Stomach (tissue), 9 donors: ENCODE results near the gene CFHR2. TPM values are rescaled to one million over a fixed set of nuclear protein-coding genes. Genes with fewer than 3 reads are reported as not detected.

Source experiments
- DNase-seq, 2 donors: peaks; one replicate each; pipeline versions ENCODE4 v3.0.0 to v3.0.0-alpha.2; 2013 to 2019
- H3K27ac ChIP-seq, 5 donors: fragments of 200-600 bp in 4 of 5; sonication (generic) in 4 of 5; one replicate each; pipeline ENCODE4 v1.5.1; 2013 to 2019; ENCODE audit warnings: mild to moderate bottlenecking in 1 of 5, moderate library complexity in 1 of 5
- H3K27me3 ChIP-seq, 3 donors: fragments of 200-600 bp; sonication (generic); one replicate each; pipeline ENCODE4 v1.5.1; 2017 to 2019; ENCODE audit warnings: mixed run types in 1 of 3
- H3K36me3 ChIP-seq, 4 donors: fragments of 200-600 bp; sonication (generic); 1 replicate in 3 of 4; 2 replicates in 1 of 4; pipeline ENCODE4 v1.5.1; 2016 to 2019
- H3K4me1 ChIP-seq, 4 donors: fragments of 200-600 bp; sonication (generic); one replicate each; pipeline ENCODE4 v1.5.1; 2016 to 2019
- H3K4me3 ChIP-seq, 4 donors: fragments of 200-600 bp; sonication (generic) in 3 of 4; one replicate each; pipeline ENCODE4 v1.5.1; 2016 to 2019; ENCODE audit warnings: mild to moderate bottlenecking in 1 of 4
- H3K9me3 ChIP-seq, 4 donors: fragments of 200-600 bp; sonication (generic); one replicate each; pipeline ENCODE4 v1.5.1; 2016 to 2019
- CTCF ChIP-seq, 7 experiments: fragments of 450-650 bp in 4 of 7; fragments of 200-600 bp in 3 of 7; sonication (generic) in 3 of 7; IDR thresholded peaks; one replicate each; pipeline ENCODE4 v1.5.1; 2016 to 2019; ENCODE audit warnings: antibody characterized with exemption in 7 of 7, control low read depth in 2 of 7, mild to moderate bottlenecking in 1 of 7
- EP300 ChIP-seq: sonication (generic); formaldehyde crosslinking; IDR thresholded peaks from one replicate; pipeline ENCODE4 v1.6.1; 2017; ENCODE audit warnings: antibody characterized with exemption
- POLR2A ChIP-seq, 4 donors: fragments of 450-650 bp; IDR thresholded peaks; one replicate each; pipeline ENCODE4 v1.6.1; 2016; ENCODE audit warnings: antibody characterized with exemption in 4 of 4, control low read depth in 2 of 4, mild to moderate bottlenecking in 1 of 4, moderate library complexity in 1 of 4
- POLR2AphosphoS5 ChIP-seq, 3 donors: sonication (generic); formaldehyde crosslinking; IDR thresholded peaks; one replicate each; pipeline ENCODE4 v1.6.1; 2016; ENCODE audit warnings: antibody characterized with exemption in 3 of 3
- WGBS, 5 donors: extraction: QIAGEN DNeasy Blood & Tissue Kit in 3 of 5; methylation state at CpG; one replicate each; pipeline versions ENCODE4 v1.1.5 to v1.1.7; 2013 to 2018; 5-methylcytosine and 5-hydroxymethylcytosine counted together
- intact Hi-C: fragments of 100-400 bp; cut with DNase I; formaldehyde crosslinking; loops from one replicate; pipeline ENCODE4 v1.15.1; 2023; ENCODE audit warnings: low total_unique reads
- polyA plus RNA-seq, 3 donors: library from polyadenylated mRNA; stranded (reverse); fragments of 200-250 nt; gene quantifications; one replicate each; pipeline ENCODE4 v1.2.3, GENCODE V29; 2013
- total RNA-seq, 5 donors: library from RNA; depleted of rRNA; stranded (reverse); fragments of >200 nt; gene quantifications; one replicate each; pipeline versions ENCODE4 v1.1.0 to v1.2.3, GENCODE V29; 2014 to 2016
- donor health status: healthy with polysubstance abuse.
- donor health status: Bipolar disorder and iron deficiency.
- donor health status: healthy.

Gene CFHR2
- total and polyA plus RNA-seq, 8 donors, result not detected

- 58 to 71% (median 60%) methylated on average over 3 of the region's 3 CpGs for WGBS, 5 donors
- Histone ChIP-seq H3K27ac (no peak overlapping the region), H3K36me3 (no peaks in the 10 kb centered on the region), H3K9me3 (no peaks in the 10 kb centered on the region), H3K27me3 (no peaks in the 10 kb centered on the region), H3K4me3 (no peak overlapping the region), H3K4me1 (no peaks in the 10 kb centered on the region)
- TF ChIP-seq CTCF (IDR thresholded peaks at IDR 0.05) (no peak), EP300 (no peak), POLR2A (IDR thresholded peaks at IDR 0.05) (no peak), POLR2AphosphoS5 (IDR thresholded peaks at IDR 0.05) (no peak)
- no peak for DNase-seq
- intact Hi-C loops, result no loop called here
Measured at GRCh38 chr1:196960854-196961253, 17.3 kb downstream of the CFHR2 start.

GRCh38 chr1:196970182-196970581, 26.6 kb downstream of the CFHR2 start:
- intact Hi-C loops, result no loop called here
- Histone ChIP-seq H3K4me1 (no peaks in the 10 kb centered on the region), H3K4me3 (no peak overlapping the region), H3K27me3 (no peaks in the 10 kb centered on the region), H3K27ac (no peak overlapping the region), H3K9me3 (no peaks in the 10 kb centered on the region), H3K36me3 (no peaks in the 10 kb centered on the region)
- DNase-seq, result no peak
- 78 to 85% (median 80%) methylated on average over 1 of the region's 1 CpG for WGBS, 5 donors
- TF ChIP-seq POLR2A (IDR thresholded peaks at IDR 0.05) (no peak), CTCF (IDR thresholded peaks at IDR 0.05) (no peak), POLR2AphosphoS5 (IDR thresholded peaks at IDR 0.05) (no peak), EP300 (no peak)

GRCh38 chr1:196976278-196976677, 32.7 kb downstream of the CFHR2 start:
- no peaks in the 10 kb centered on the region for H3K4me1 ChIP-seq
- no peak overlapping the region for H3K27ac ChIP-seq
- intact Hi-C loops, result no loop called here
- H3K9me3 ChIP-seq, result no peaks in the 10 kb centered on the region
- no peaks in the 10 kb centered on the region for H3K27me3 ChIP-seq
- TF ChIP-seq CTCF (IDR thresholded peaks at IDR 0.05) (no peak), POLR2A (IDR thresholded peaks at IDR 0.05) (no peak), EP300 (no peak), POLR2AphosphoS5 (IDR thresholded peaks at IDR 0.05) (no peak)
- no peaks in the 10 kb centered on the region for H3K36me3 ChIP-seq
- H3K4me3 ChIP-seq, result no peak overlapping the region
- DNase-seq, result no peak
- WGBS, 5 donors, result 86 to 90% (median 87%) methylated on average over 4 of the region's 4 CpGs

- 43 to 57% (median 45%) methylated on average over 5 of the region's 5 CpGs for WGBS, 5 donors
- no peak for DNase-seq
Measured at GRCh38 chr1:196977278-196977677, 33.7 kb downstream of the CFHR2 start, which contains the start of gene CFHR5. TSS of gene CFHR5 (plus strand) at chr1:196977556. CDS start at chr1:196977665, 109 bp downstream.

More at GRCh38 chr1:196977278-196977677, 33.7 kb downstream of the CFHR2 start, which contains the start of gene CFHR5:
- TF ChIP-seq POLR2A (IDR thresholded peaks at IDR 0.05), result no peak
- no peak for TF ChIP-seq POLR2AphosphoS5 (IDR thresholded peaks at IDR 0.05)
- no peak for TF ChIP-seq CTCF (IDR thresholded peaks at IDR 0.05)
- TF ChIP-seq EP300, result no peak
- Histone ChIP-seq H3K27me3 (no peaks in the 10 kb centered on the region), H3K9me3 (no peaks in the 10 kb centered on the region), H3K27ac (no peak within 1 kb of the TSS), H3K4me1 (no peaks in the 10 kb centered on the region), H3K4me3 (no peak within 1 kb of the TSS), H3K36me3 (no peaks in the 10 kb centered on the region)
- intact Hi-C loops, result no loop called here
